Astrocyte (in vitro differentiated cells and primary cell): ENCODE measurements around the gene PTPRN2. TPM values are rescaled to one million over a fixed set of nuclear protein-coding genes. Genes with fewer than 3 reads are reported as not detected.

ENCODE experiments used
- DNase-seq: peaks from one replicate; pipeline ENCODE4 v3.0.0-alpha.2; 2010; ENCODE audit warnings: low read depth
- FAIRE-seq: peaks from 2 replicates; lab custom pipeline; 2011; peaks lifted over from hg19 to GRCh38; lab: Jason Lieb, UNC
- H2AFZ ChIP-seq: 2 replicates; pipeline ENCODE4 v1.6.0; 2012; ENCODE audit warnings: low read depth, low read length, inconsistent platforms
- H3K27ac ChIP-seq: 2 replicates; pipeline ENCODE4 v1.5.1; 2011; ENCODE audit warnings: low read depth, low read length, inconsistent platforms
- H3K27me3 ChIP-seq: 2 replicates; pipeline ENCODE4 v1.6.0; 2011; ENCODE audit warnings: low read length, inconsistent platforms; ENCODE audit not compliant: insufficient read depth
- H3K36me3 ChIP-seq: 2 replicates; pipeline ENCODE4 v1.5.1; 2011; ENCODE audit warnings: low read length, inconsistent platforms; ENCODE audit not compliant: insufficient read depth
- H3K4me1 ChIP-seq: 2 replicates; pipeline ENCODE4 v1.5.1; 2011; ENCODE audit warnings: low read length, inconsistent platforms; ENCODE audit not compliant: insufficient read depth
- H3K4me2 ChIP-seq: 2 replicates; pipeline ENCODE4 v1.6.0; 2012; ENCODE audit warnings: low read length, inconsistent platforms
- H3K4me3 ChIP-seq: 2 replicates; pipeline ENCODE4 v1.5.1; 2011; ENCODE audit warnings: low read depth, mild to moderate bottlenecking, low read length, inconsistent platforms; ENCODE audit not compliant: insufficient read depth
- H3K79me2 ChIP-seq: 2 replicates; pipeline ENCODE4 v1.6.0; 2012; ENCODE audit warnings: mild to moderate bottlenecking, low read length, inconsistent platforms; ENCODE audit not compliant: insufficient read depth
- H3K9ac ChIP-seq: 2 replicates; pipeline ENCODE4 v1.6.0; 2012; ENCODE audit warnings: mild to moderate bottlenecking, low read length, inconsistent platforms
- H3K9me3 ChIP-seq: 2 replicates; pipeline ENCODE4 v1.5.1; 2012; ENCODE audit warnings: low read depth, mild to moderate bottlenecking, low read length, inconsistent platforms; ENCODE audit not compliant: insufficient read depth
- H4K20me1 ChIP-seq: 2 replicates; pipeline ENCODE4 v1.6.0; 2012; ENCODE audit warnings: low read length, inconsistent platforms; ENCODE audit not compliant: insufficient read depth
- H3K27ac Mint-ChIP-seq: one replicate; pipeline ENCODE4 v1.8.0; 2021; ENCODE audit warnings: mild to moderate bottlenecking, mixed read lengths; ENCODE audit not compliant: unreplicated experiment
- H3K27me3 Mint-ChIP-seq: one replicate; pipeline ENCODE4 v1.8.0; 2021; ENCODE audit warnings: low read depth, mixed read lengths; ENCODE audit not compliant: unreplicated experiment
- H3K36me3 Mint-ChIP-seq: one replicate; pipeline ENCODE4 v1.8.0; 2021; ENCODE audit warnings: low read depth, mixed read lengths; ENCODE audit not compliant: unreplicated experiment
- H3K4me1 Mint-ChIP-seq: one replicate; pipeline ENCODE4 v1.8.0; 2021; ENCODE audit warnings: low read depth, mixed read lengths; ENCODE audit not compliant: unreplicated experiment
- H3K4me3 Mint-ChIP-seq: one replicate; pipeline ENCODE4 v1.8.0; 2021; ENCODE audit warnings: mild to moderate bottlenecking, moderate library complexity, mixed read lengths; ENCODE audit not compliant: unreplicated experiment
- H3K9me3 Mint-ChIP-seq: one replicate; pipeline ENCODE4 v1.8.0; 2021; ENCODE audit warnings: mild to moderate bottlenecking, mixed read lengths; ENCODE audit not compliant: unreplicated experiment
- CTCF ChIP-seq: IDR thresholded peaks from 2 replicates; pipeline ENCODE4 v1.5.1; 2011; ENCODE audit warnings: low read depth, mild to moderate bottlenecking, inconsistent platforms, low read length, moderate library complexity; ENCODE audit not compliant: insufficient read depth
- EZH2 ChIP-seq: IDR thresholded peaks from 2 replicates; pipeline ENCODE4 v1.6.1; 2012; ENCODE audit warnings: mild to moderate bottlenecking, low read length, inconsistent platforms; ENCODE audit not compliant: insufficient read depth
- total RNA-seq: library from RNA; stranded (reverse); gene quantifications from 2 replicates; pipeline ENCODE4 v1.2.1, GENCODE V29; 2021

Gene PTPRN2
- total RNA-seq, 1 donor from 2014 or later = 0.09 TPM

GRCh38 chr7:158491094-158491493 is 96.5 kb downstream of the PTPRN2 start:
- H3K27ac Mint-ChIP-seq = no peak overlapping the region
- no peak for TF ChIP-seq EZH2
- TF ChIP-seq CTCF = no peak
- Histone ChIP-seq H3K4me1 (no peaks in the 10 kb centered on the region), H3K27me3 (no peaks in the 10 kb centered on the region), H3K27ac (no peak overlapping the region), H2AFZ (no peak overlapping the region), H4K20me1 (no peaks in the 10 kb centered on the region), H3K9me3 (peaks cover 21% of the 10 kb centered on the region), H3K4me3 (no peak overlapping the region), H3K4me2 (no peak overlapping the region), H3K79me2 (no peaks in the 10 kb centered on the region), H3K36me3 (no peaks in the 10 kb centered on the region), H3K9ac (no peak overlapping the region)
- H3K9me3 Mint-ChIP-seq = peaks cover 5% of the 10 kb centered on the region
- H3K4me1 Mint-ChIP-seq = no peaks in the 10 kb centered on the region
- no peaks in the 10 kb centered on the region for H3K36me3 Mint-ChIP-seq
- no peak overlapping the region for H3K4me3 Mint-ChIP-seq
- H3K27me3 Mint-ChIP-seq = peaks cover 21% of the 10 kb centered on the region
- FAIRE-seq (no peak), DNase-seq (no peak)

GRCh38 chr7:158490171-158490782 is 97.3 kb downstream of the PTPRN2 start:
- no peak for DNase-seq

More at GRCh38 chr7:158490171-158490782, 97.3 kb downstream of the PTPRN2 start:
- Histone ChIP-seq H4K20me1 (no peaks in the 10 kb centered on the region), H3K27ac (no peak overlapping the region), H3K27me3 (no peaks in the 10 kb centered on the region), H3K79me2 (no peaks in the 10 kb centered on the region), H3K4me1 (no peaks in the 10 kb centered on the region), H3K4me3 (no peak overlapping the region), H3K4me2 (no peak overlapping the region), H2AFZ (no peak overlapping the region), H3K9me3 (peaks cover 21% of the 10 kb centered on the region), H3K36me3 (no peaks in the 10 kb centered on the region), H3K9ac (no peak overlapping the region)
- no peaks in the 10 kb centered on the region for H3K4me1 Mint-ChIP-seq
- H3K36me3 Mint-ChIP-seq = no peaks in the 10 kb centered on the region
- no peak overlapping the region for H3K4me3 Mint-ChIP-seq
- peaks cover 8% of the 10 kb centered on the region for H3K9me3 Mint-ChIP-seq
- no peak overlapping the region for H3K27ac Mint-ChIP-seq
- FAIRE-seq = no peak
- TF ChIP-seq EZH2 (no peak), CTCF (no peak)
- peaks cover 17% of the 10 kb centered on the region for H3K27me3 Mint-ChIP-seq
